IMR-90 (cell line): ENCODE results near the gene SLC4A5. TPM values are rescaled to one million over a fixed set of nuclear protein-coding genes. Genes with fewer than 3 reads are reported as not detected.

Source experiments
- ATAC-seq: fragments of 200-7000 bp; cut with Tn5 transposase; 2 replicates; pipeline ENCODE4 v1.9.1; 2020; ENCODE audit warnings: low read depth, mild to moderate bottlenecking, moderate library complexity
- BruUV-seq: library from RNA; stranded (reverse); fragments of 400-500 nt; replicated peaks from 2 replicates; lab custom pipeline; 2021; lab: Mats Ljungman, UMichigan
- CTCF ChIA-PET: fragments of 300-600 bp; formaldehyde crosslinking; extraction: SDS; loops from one replicate; lab custom pipeline; 2021; ENCODE audit warnings: antibody characterized with exemption; lab: Yijun Ruan, JAX
- POLR2A ChIA-PET: fragments of 300-600 bp; sonication (Branson Sonifier 250); formaldehyde crosslinking; loops from one replicate; lab custom pipeline; 2022; ENCODE audit warnings: antibody characterized with exemption; ENCODE audit not compliant: unreplicated experiment; lab: Charles Lee
- DNase-seq: peaks from one replicate; pipeline ENCODE4 v3.0.0; 2013
- H2AFZ ChIP-seq: replicated peaks from 2 replicates; pipeline ENCODE3; 2013; ENCODE audit warnings: low read length, mild to moderate bottlenecking; ENCODE audit not compliant: poor library complexity
- H2AK5ac ChIP-seq: 2 replicates; pipeline ENCODE4 v1.6.1; 2013; ENCODE audit warnings: low read depth, low read length, inconsistent platforms
- H2AK9ac ChIP-seq: replicated peaks from 2 replicates; pipeline ENCODE3; 2013; ENCODE audit warnings: mild to moderate bottlenecking, low read depth, low read length, moderate library complexity; ENCODE audit not compliant: poor library complexity
- H2BK120ac ChIP-seq: 2 replicates; pipeline ENCODE4 v1.6.1; 2013; ENCODE audit warnings: low read depth, low read length, inconsistent platforms
- H2BK15ac ChIP-seq: 3 replicates; pipeline ENCODE4 v1.6.1; 2013; ENCODE audit warnings: low read depth, low read length, inconsistent platforms
- H2BK20ac ChIP-seq: 2 replicates; pipeline ENCODE4 v1.6.1; 2013; ENCODE audit warnings: low read depth, mild to moderate bottlenecking, inconsistent platforms, low read length, moderate library complexity
- H2BK5ac ChIP-seq: 2 replicates; pipeline ENCODE4 v1.6.1; 2013; ENCODE audit warnings: mild to moderate bottlenecking, low read depth, low read length, inconsistent platforms; ENCODE audit not compliant: poor library complexity, severe bottlenecking
- H3K14ac ChIP-seq: replicated peaks from 2 replicates; pipeline ENCODE4 v1.6.1; 2013; ENCODE audit warnings: low read depth, low read length, inconsistent platforms
- H3K18ac ChIP-seq: 2 replicates; pipeline ENCODE4 v1.6.1; 2013; ENCODE audit warnings: low read depth, low read length, control low read depth
- H3K23ac ChIP-seq: 2 replicates; pipeline ENCODE4 v1.6.1; 2013; ENCODE audit warnings: low read depth, low read length, inconsistent platforms
- H3K27ac ChIP-seq: 2 replicates; pipeline ENCODE4 v1.5.1; 2013; ENCODE audit warnings: mild to moderate bottlenecking, control low read depth, low read length; ENCODE audit not compliant: insufficient read depth
- H3K27me3 ChIP-seq: 2 replicates; pipeline ENCODE4 v1.6.1; 2013; ENCODE audit warnings: low read length; ENCODE audit not compliant: control insufficient read depth, insufficient read depth
- H3K36me3 ChIP-seq: 2 replicates; pipeline ENCODE4 v1.6.1; 2013; ENCODE audit warnings: low read length, mixed read lengths; ENCODE audit not compliant: control insufficient read depth, insufficient read depth
- H3K4ac ChIP-seq: 2 replicates; pipeline ENCODE4 v1.6.1; 2013; ENCODE audit warnings: low read depth, low read length, inconsistent platforms
- H3K4me1 ChIP-seq: 2 replicates; pipeline ENCODE4 v1.6.1; 2013; ENCODE audit warnings: low read length, mixed read lengths; ENCODE audit not compliant: control insufficient read depth, insufficient read depth
- H3K4me2 ChIP-seq: 2 replicates; pipeline ENCODE4 v1.6.1; 2013; ENCODE audit warnings: low read depth, mild to moderate bottlenecking, control low read depth, low read length, moderate library complexity
- H3K4me3 ChIP-seq: 2 replicates; pipeline ENCODE4 v1.5.1; 2013; ENCODE audit warnings: low read depth, mild to moderate bottlenecking, control low read depth, low read length, moderate library complexity; ENCODE audit not compliant: insufficient read depth
- H3K56ac ChIP-seq: 2 replicates; pipeline ENCODE4 v1.6.1; 2013; ENCODE audit warnings: low read length, inconsistent platforms; ENCODE audit not compliant: insufficient read depth; ENCODE audit errors: extremely low read depth
- H3K79me1 ChIP-seq, 2 experiments: 2 replicates each; pipeline ENCODE4 v1.6.1; 2013; ENCODE audit warnings: low read length in 2 of 2, inconsistent platforms in 1 of 2, low read depth in 1 of 2
- H3K9ac ChIP-seq: 2 replicates; pipeline ENCODE4 v1.6.1; 2013; ENCODE audit warnings: low read depth, low read length, control low read depth
- H3K9me1 ChIP-seq: 2 replicates; pipeline ENCODE4 v1.6.1; 2013; ENCODE audit warnings: low read length, inconsistent platforms; ENCODE audit not compliant: insufficient read depth
- H3K9me3 ChIP-seq: 2 replicates; pipeline ENCODE4 v1.6.1; 2013; ENCODE audit warnings: low read length; ENCODE audit not compliant: control insufficient read depth, insufficient read depth
- H4K20me1 ChIP-seq: 2 replicates; pipeline ENCODE4 v1.6.1; 2013; ENCODE audit warnings: low read length, inconsistent platforms; ENCODE audit not compliant: insufficient read depth
- H4K5ac ChIP-seq: 2 replicates; pipeline ENCODE4 v1.6.1; 2013; ENCODE audit warnings: mild to moderate bottlenecking, low read depth, low read length, control low read depth
- H4K8ac ChIP-seq, 2 experiments: 2 replicates each; pipeline ENCODE4 v1.6.1; 2013; ENCODE audit warnings: low read depth in 2 of 2, low read length in 2 of 2, control low read depth in 1 of 2, inconsistent platforms in 1 of 2
- H4K91ac ChIP-seq: 2 replicates; pipeline ENCODE4 v1.6.1; 2013; ENCODE audit warnings: low read depth, low read length, inconsistent platforms; ENCODE audit not compliant: insufficient read depth
- BHLHE40 ChIP-seq: fragments of 150-350 bp; IDR thresholded peaks from 2 replicates; pipeline ENCODE4 v1.6.1; 2016; ENCODE audit warnings: mild to moderate bottlenecking, low read depth, low read length
- CHD1 ChIP-seq: IDR thresholded peaks from 2 replicates; pipeline ENCODE4 v1.6.1; 2012; ENCODE audit warnings: low read depth, low read length, improper control_type of control experiment
- FOS ChIP-seq: fragments of 150-350 bp; IDR thresholded peaks from 2 replicates; pipeline ENCODE4 v1.6.1; 2016; ENCODE audit warnings: low read depth, low read length
- NFE2L2 ChIP-seq: fragments of 150-350 bp; IDR thresholded peaks from 2 replicates; pipeline ENCODE4 v1.6.1; 2016; ENCODE audit warnings: low read depth, mild to moderate bottlenecking, low read length
- POLR2A ChIP-seq: IDR thresholded peaks from 2 replicates; pipeline ENCODE4 v1.6.1; 2012; ENCODE audit warnings: mild to moderate bottlenecking, low read depth, low read length
- RFX5 ChIP-seq: IDR thresholded peaks from 2 replicates; pipeline ENCODE4 v1.8.0; 2012; ENCODE audit warnings: low read depth, mild to moderate bottlenecking, low read length, moderate library complexity
- USF2 ChIP-seq: fragments of 150-350 bp; IDR thresholded peaks from 2 replicates; pipeline ENCODE4 v1.6.1; 2017; ENCODE audit warnings: mild to moderate bottlenecking, antibody characterized with exemption, low read length, low read depth
- WGBS, 2 experiments: methylation state at CpG; one replicate each; pipeline versions ENCODE4 v1.1.5 to v1.1.7; 2013; ENCODE audit warnings: missing lambda C conversion rate in 2 of 2; ENCODE audit not compliant: insufficient read length in 1 of 2; ENCODE audit errors: extremely low coverage in 2 of 2; 5-methylcytosine and 5-hydroxymethylcytosine counted together
- dilution Hi-C: fragments of 300-500 bp; cut with HindIII; formaldehyde crosslinking; loops from one replicate; pipeline ENCODE4 v1.14.3; 2018; ENCODE audit warnings: low sequenced_read_pairs; ENCODE audit not compliant: unreplicated experiment
- in situ Hi-C: fragments of 300-500 bp; cut with MboI; formaldehyde crosslinking; loops from 3 replicates; pipeline ENCODE4 v1.14.3; 2019; ENCODE audit warnings: low sequenced_read_pairs, inconsistent platforms, mixed read lengths
- intact Hi-C: fragments of 100-400 bp; cut with micrococcal nuclease; formaldehyde crosslinking; loops from 2 replicates; pipeline ENCODE4 v1.10.0; 2022
- polyA plus RNA-seq, 3 experiments: library from polyadenylated mRNA; depleted of rRNA; stranded (reverse); fragments of >200 nt; gene quantifications; 2 replicates each; pipeline ENCODE4 v1.2.3, GENCODE V29; 2012; ENCODE audit warnings: low replicate concordance in 1 of 3
- total RNA-seq: library from RNA; depleted of rRNA; stranded (reverse); fragments of >200 nt; gene quantifications from 2 replicates; pipeline ENCODE4 v1.2.3, GENCODE V29; 2012

The SLC4A5 gene
- total and polyA plus RNA-seq, 2 of the 4 experiments (the other 2 are of a cell fraction): 0.18 to 0.22 TPM

GRCh38 chr2:74239346-74239745, 103.9 kb downstream of the SLC4A5 start:
- H3K27me3 ChIP-seq: peaks cover 9% of the 10 kb centered on the region
- CTCF ChIA-PET: interaction anchor here (1.8 to 2.3 kb wide), 2 partner anchors 10 to 96 kb away, joined by 5 to 9 read pairs; no protein-coding TSS in a partner anchor
- no peaks in the 10 kb centered on the region for H3K9me1 ChIP-seq
- peaks cover 6% of the 10 kb centered on the region for H3K9me3 ChIP-seq
- H2BK20ac ChIP-seq: no peak overlapping the region
- no peak overlapping the region for H3K4me2 ChIP-seq
- no peak overlapping the region for H3K14ac ChIP-seq
- no peak overlapping the region for H3K23ac ChIP-seq
- H3K36me3 ChIP-seq: no peaks in the 10 kb centered on the region
- no peak overlapping the region for H3K4me3 ChIP-seq
- H3K4me1 ChIP-seq: no peaks in the 10 kb centered on the region
- no peak overlapping the region for H4K8ac ChIP-seq
- no peak overlapping the region for H3K27ac ChIP-seq
- BruUV-seq: no TSS peak
- H2AK5ac ChIP-seq: no peak overlapping the region
- H3K56ac ChIP-seq: no peak overlapping the region
- DNase-seq (no peak), ATAC-seq (no peak)
- intact Hi-C loops (no loop called here), dilution Hi-C loops (no loop called here), in situ Hi-C loops (no loop called here)
- no peaks in the 10 kb centered on the region for H3K79me1 ChIP-seq
- no peak overlapping the region for H3K18ac ChIP-seq
- H4K91ac ChIP-seq: no peak overlapping the region
- POLR2A ChIA-PET: no interaction called here
- 89% methylated on average over 5 of the region's 7 CpGs; no CpG with 5 or more reads in 1 of the 2 experiments for WGBS, 2 experiments
- H4K20me1 ChIP-seq: no peaks in the 10 kb centered on the region
- no peak overlapping the region for H2BK5ac ChIP-seq
- no peak overlapping the region for H2BK15ac ChIP-seq
- H3K9ac ChIP-seq: no peak overlapping the region
- H2AK9ac ChIP-seq: no peak overlapping the region
- H3K4ac ChIP-seq: no peak overlapping the region
- no peak overlapping the region for H2AFZ ChIP-seq
- no peak for TF ChIP-seq USF2
- TF ChIP-seq FOS: no peak
- no peak for TF ChIP-seq POLR2A
- no peak for TF ChIP-seq RFX5
- no peak for TF ChIP-seq BHLHE40
- TF ChIP-seq NFE2L2: no peak
- no peak for TF ChIP-seq CHD1
- no peak overlapping the region for H2BK120ac ChIP-seq
- H4K5ac ChIP-seq: no peak overlapping the region
